Measurements from ENCODE around the gene NT5DC1.

DNA sequence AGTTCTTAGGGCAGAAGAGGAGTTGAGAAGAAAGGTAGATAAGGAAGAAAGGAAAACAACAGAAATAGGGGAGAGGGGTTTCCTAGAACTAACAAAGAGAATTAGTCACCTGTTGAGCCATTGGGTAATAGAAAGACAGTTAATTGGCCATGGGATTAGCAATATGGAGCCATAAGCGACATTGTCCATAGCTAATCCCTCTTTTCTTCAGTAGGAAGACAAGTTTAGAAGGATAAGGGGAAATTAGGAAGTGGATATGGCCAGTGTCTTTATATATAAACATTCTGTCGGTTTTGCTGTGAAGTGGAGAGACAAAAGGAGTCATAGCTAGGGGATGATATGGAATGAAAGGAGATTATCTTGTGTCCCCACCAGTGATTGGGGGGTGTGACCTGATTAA lies 69.2 kb downstream of the NT5DC1 start:
- TF ChIP-seq, protein P1, sequence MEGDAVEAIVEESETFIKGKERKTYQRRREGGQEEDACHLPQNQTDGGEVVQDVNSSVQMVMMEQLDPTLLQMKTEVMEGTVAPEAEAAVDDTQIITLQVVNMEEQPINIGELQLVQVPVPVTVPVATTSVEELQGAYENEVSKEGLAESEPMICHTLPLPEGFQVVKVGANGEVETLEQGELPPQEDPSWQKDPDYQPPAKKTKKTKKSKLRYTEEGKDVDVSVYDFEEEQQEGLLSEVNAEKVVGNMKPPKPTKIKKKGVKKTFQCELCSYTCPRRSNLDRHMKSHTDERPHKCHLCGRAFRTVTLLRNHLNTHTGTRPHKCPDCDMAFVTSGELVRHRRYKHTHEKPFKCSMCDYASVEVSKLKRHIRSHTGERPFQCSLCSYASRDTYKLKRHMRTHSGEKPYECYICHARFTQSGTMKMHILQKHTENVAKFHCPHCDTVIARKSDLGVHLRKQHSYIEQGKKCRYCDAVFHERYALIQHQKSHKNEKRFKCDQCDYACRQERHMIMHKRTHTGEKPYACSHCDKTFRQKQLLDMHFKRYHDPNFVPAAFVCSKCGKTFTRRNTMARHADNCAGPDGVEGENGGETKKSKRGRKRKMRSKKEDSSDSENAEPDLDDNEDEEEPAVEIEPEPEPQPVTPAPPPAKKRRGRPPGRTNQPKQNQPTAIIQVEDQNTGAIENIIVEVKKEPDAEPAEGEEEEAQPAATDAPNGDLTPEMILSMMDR (IDR thresholded peaks at IDR 0.05; ENCODE audit: insufficient read depth, low read length) = no peak
- no peak for TF ChIP-seq GABPA (IDR thresholded peaks at IDR 0.05; ENCODE audit: low read depth)
- TF ChIP-seq POLR2AphosphoS5 (IDR thresholded peaks at IDR 0.05; ENCODE audit: low read depth) = no peak
- TF ChIP-seq, protein P2, sequence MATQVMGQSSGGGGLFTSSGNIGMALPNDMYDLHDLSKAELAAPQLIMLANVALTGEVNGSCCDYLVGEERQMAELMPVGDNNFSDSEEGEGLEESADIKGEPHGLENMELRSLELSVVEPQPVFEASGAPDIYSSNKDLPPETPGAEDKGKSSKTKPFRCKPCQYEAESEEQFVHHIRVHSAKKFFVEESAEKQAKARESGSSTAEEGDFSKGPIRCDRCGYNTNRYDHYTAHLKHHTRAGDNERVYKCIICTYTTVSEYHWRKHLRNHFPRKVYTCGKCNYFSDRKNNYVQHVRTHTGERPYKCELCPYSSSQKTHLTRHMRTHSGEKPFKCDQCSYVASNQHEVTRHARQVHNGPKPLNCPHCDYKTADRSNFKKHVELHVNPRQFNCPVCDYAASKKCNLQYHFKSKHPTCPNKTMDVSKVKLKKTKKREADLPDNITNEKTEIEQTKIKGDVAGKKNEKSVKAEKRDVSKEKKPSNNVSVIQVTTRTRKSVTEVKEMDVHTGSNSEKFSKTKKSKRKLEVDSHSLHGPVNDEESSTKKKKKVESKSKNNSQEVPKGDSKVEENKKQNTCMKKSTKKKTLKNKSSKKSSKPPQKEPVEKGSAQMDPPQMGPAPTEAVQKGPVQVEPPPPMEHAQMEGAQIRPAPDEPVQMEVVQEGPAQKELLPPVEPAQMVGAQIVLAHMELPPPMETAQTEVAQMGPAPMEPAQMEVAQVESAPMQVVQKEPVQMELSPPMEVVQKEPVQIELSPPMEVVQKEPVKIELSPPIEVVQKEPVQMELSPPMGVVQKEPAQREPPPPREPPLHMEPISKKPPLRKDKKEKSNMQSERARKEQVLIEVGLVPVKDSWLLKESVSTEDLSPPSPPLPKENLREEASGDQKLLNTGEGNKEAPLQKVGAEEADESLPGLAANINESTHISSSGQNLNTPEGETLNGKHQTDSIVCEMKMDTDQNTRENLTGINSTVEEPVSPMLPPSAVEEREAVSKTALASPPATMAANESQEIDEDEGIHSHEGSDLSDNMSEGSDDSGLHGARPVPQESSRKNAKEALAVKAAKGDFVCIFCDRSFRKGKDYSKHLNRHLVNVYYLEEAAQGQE (IDR thresholded peaks at IDR 0.05; ENCODE audit: insufficient replicate concordance, low read depth) = no peak
- no peak for TF ChIP-seq SPI1 (IDR thresholded peaks at IDR 0.05; ENCODE audit: borderline replicate concordance, low read depth)

All from HL-60 (cell line).